ENCODE measurements around the gene SLX4.

Gene SLX4

GRCh38 chr16:3580251-3580651 is 31.2 kb downstream of the SLX4 start:
- DNase-seq = no peak

GRCh38 chr16:3579776-3580175 is 31.6 kb downstream of the SLX4 start:
- no peak for DNase-seq

DNA sequence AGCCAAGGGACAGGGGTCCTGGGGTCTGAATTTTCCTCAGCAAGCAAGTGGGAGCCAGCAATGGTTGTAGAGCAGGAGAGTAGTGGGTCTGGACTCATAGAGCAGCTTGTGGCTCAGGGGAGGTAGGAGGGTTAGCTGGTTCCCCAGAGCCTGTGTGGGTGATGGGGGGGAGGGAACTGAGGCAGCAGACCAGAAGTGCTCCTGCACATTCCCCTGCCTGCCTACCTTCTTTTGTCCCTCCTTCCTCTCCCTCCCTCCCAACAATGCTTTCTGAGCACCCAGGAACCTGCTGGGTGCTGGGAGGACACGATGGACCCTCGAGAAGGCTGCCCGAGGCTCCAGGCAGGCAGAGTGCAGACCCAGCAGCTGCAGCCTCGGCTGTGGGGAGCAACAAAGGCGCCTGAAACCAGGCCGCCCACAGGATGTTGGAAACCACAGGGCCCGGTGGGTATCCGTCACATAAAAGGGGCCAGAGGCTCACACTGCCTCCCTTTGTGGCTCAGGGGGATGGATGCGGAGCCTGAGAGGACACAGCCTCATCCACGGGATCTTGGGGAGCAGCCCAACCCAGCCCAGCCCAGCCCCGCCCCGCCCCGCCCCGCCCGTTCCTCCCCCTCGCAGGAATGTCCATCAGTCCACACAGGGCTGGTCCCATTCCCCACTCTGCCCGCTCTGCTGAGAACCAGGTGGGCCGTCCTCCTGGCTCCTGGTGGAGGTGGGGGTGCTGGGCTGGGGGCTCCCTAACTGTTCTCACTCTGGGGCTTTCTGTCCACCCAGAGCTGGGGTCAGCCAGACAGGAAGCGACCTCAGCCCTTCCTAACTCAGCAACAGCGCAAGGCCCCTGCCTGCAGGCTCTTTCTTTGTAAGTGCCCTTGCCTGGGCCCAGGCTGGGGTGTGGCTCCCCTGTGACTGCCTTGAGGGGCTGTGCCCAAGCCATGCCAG is 32.5 kb downstream of the SLX4 start:
- DNase-seq = peak; percentile 45

DNA sequence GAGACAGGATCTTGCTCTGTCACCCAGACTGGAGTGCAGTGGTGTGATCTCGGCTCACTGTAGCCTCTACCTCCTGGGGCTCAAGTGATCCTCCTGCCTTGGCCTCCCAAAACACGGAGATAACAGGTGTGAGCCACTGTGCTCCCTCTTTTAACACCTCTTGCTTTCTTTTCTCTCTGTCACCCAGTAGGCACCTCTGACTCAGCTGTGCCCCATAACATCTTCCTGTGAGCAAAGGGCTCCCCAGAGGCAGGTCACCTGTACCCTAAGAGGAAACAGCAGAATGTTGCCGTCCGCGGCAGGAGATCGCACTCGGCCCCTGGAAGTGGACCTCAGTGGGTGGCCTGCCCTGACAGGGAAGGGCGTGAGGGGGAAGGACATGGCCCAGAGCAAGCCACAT is 33.3 kb downstream of the SLX4 start:
- DNase-seq = peak; percentile 48

- peak; percentile 49 for DNase-seq
These were observed 34.1 kb downstream of the SLX4 start, which contains the start of gene NLRC3 for GRCh38 chr16:3577302-3577752. TSS of gene NLRC3 (minus strand) at chr16:3577403. CDS start at chr16:3565036, 12,367 bp downstream.

- peak; percentile 32 for DNase-seq
These were observed 35.2 kb downstream of the SLX4 start for GRCh38 chr16:3576211-3576610.

DNA sequence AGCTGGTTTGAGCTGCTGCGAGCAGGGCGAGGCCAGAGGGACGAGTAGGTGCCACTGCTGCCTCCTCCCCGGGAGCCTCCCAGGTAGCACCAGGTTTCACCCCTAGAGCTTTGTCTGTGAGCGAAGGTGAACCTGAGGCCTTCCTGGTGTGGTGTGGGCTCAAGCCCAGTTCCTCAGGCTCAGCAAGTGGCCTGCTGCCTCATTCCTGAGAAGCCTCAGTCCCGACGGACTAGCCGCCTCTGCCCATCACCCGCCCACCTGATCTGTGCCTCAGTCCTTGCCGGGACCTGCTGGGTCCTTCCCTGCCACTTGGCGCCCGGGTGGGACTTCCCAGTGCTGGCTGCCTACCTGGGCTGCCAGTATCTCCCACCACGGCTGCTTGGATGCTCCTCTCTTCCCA is 35.9 kb downstream of the SLX4 start:
- no peak for DNase-seq

- DNase-seq = no peak
These were observed 37.2 kb downstream of the SLX4 start for GRCh38 chr16:3574195-3574594.

GRCh38 chr16:3573146-3573815 is 38.1 kb downstream of the SLX4 start:
- no peak for DNase-seq

GRCh38 chr16:3570420-3571062 is 40.9 kb downstream of the SLX4 start:
- DNase-seq = no peak

DNA sequence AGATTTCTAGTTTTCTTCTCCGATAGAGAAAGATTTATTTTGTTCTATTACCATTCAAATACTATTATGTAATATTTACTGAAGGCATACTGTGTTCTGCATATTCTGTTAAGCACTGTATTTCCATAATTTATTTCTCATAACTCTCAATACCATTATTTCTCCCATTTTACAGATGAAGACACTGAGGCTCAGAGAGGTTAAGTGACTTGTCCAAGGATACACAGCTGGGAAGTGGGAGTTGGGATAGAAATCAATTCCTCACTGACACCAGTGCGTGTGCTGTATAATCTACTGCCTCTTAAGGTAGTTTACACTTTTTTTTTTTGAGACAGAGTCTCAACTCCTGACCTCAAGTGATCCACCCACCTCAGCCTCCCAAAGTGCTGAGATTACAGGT is 41.6 kb downstream of the SLX4 start:
- DNase-seq = no peak

- DNase-seq = no peak
These were observed 44.4 kb downstream of the SLX4 start for GRCh38 chr16:3566990-3567389.

GRCh38 chr16:3564889-3565141 is 46.6 kb downstream of the SLX4 start:
- no peak for DNase-seq

DNA sequence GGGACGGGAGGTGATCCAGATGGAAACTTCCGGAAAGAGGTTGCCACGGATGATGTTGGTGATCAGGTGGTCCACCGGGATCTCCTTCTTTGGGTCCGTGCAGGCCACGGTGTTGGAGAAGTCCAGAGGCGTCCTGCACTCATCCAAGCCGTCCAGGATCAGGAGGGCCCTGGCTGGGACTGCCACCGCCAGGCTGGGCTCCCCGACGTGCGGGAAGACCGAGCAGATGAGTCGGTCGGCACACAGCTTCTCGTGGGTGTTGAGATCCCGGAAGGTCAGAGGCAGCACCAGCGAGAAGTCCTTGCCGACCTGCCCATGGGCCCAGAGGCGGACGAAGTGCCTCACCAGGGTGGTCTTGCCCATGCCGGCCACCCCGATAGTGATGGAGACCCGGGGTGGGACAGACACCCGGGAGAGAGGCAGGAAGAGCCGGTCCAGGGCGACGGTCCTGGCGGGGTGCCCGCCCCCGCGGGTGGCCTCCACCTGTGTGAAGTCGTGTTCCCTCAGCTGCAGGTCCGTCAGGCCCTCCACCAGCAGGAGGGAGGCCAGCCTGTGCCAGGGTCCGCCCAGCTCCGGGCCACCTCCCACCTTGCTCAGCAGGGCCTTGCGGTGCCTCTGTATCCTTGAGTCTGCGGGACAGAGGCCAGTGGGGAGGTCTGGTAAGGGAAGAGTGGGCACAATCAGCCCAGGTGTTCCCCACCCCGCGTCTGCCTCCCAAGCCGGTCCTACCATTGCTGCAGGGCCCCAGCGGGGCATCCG is 47.1 kb downstream of the SLX4 start:
- no peak for DNase-seq

DNA sequence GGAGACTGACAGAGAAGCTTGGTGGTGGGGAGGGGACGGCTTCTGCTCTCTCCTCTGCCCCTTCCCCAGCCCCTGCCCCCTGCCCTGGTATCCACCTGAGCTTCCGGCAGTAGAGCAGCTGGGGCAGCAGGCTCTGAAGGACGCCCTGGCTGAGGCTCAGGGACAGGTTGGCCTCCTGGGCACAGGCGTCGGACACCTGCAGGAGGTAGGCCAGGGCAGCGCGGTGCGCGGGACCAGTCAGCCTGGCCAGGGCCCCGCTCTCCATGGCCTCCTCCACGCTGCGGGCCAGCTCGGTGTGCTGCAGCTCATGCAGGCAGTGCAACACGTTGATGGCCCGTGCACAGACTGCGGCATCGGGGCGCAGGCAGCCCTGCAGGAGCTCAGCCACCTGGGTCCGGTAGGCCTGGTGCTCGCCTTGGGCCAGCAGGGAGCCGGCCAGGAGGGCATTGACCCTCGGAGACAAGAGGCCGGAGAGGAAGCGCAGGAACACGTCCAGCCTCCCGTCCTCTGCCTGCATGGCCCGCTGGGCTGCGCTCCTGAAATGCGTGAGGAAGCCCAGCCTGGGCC is 48.4 kb downstream of the SLX4 start:
- DNase-seq = no peak

- DNase-seq = no peak
These were observed 49.8 kb downstream of the SLX4 start for GRCh38 chr16:3561626-3562025.

GRCh38 chr16:3554351-3554928 is 57.0 kb downstream of the SLX4 start:
- no peak for DNase-seq

DNA sequence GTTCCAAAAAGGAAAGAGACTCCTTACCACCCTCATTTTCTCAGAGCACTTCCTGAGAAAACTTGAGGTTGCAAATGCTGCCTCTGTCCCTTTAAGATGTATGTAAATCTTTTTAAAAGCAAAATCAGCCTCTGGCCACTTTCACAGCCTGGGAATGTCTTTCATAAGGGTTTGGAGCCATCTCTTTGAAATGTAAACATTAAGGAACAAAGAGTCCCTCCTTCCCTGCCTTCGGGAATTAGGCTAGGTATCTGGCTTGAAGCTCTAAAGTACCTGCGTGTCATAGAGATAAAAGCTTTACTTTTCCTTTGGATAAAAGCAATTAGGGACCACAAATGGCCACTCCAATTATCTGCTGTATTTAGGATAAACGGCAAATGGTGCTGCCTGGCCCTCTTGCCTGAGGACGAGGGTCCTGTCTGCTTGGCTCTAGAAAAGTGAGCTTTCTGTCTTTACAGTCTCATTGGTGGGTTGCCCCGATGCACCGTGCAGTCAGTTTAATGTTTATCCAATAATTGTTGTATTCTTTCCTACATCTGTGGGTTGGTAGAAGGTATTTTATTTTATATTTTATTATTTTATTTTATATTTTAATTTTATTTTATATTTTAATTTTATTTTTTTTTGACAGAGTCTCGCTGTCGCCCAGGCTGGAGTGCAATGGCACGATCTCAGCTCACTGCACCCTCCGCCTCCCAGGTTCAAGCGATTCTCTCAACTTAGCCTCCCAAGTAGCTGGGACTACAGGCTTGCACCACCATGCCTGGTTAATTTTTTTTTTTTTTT is 58.1 kb downstream of the SLX4 start:
- DNase-seq = no peak

- no peak for DNase-seq
These were observed 60.3 kb downstream of the SLX4 start for GRCh38 chr16:3550851-3551847.

DNA sequence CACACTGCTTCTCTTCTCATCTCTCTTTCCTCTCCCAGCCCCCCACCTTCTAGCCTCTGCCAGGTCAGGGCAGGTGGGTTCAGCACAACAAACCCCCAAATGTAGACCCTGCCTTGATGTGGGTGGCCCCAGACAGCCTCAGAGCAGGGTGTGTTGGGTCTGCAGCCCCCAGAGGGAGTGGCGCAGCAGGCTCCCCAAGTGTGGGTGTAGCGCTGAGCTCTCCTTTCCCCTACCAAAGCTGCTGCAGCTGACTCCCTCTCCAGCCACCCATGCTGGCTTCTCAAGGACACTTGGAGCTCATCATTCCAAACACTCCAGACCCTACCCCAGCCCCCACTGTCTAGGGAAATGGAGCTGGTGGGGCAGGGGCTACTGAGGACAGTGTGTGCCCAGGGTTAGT is 61.5 kb downstream of the SLX4 start:
- DNase-seq = no peak
